Islet of Langerhans (tissue), 1 donor: ENCODE measurements around the gene AKAP6.
"Not testable (repeated sequence)": the region's sequence is repeated elsewhere in the genome, so short reads cannot be mapped to it uniquely, and the experiment has no call there.

Experiments used
- FAIRE-seq: peaks from one replicate; lab custom pipeline; 2011; peaks lifted over from hg19 to GRCh38; lab: Jason Lieb, UNC

AKAP6 gene

DNA sequence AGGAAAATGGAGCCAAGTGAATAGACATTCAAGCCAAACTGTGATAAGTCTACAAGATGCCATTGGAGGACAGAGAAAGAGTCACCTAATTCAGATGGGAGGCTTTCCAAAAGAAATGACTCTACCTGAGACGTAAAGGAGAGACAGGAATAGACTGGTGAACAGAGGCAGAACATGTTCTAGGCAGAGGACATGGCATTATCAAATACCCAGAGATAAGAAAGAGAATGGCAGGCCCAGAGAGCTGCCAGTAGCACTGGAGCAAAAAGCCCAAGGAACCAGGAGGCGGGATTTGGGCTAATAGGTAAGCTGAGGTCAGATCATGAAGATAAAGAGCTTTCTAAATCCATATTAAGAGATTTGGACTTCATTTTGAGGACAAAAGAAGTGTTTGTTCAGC is 207.1 kb downstream of the AKAP6 start:
- no peak for FAIRE-seq

DNA sequence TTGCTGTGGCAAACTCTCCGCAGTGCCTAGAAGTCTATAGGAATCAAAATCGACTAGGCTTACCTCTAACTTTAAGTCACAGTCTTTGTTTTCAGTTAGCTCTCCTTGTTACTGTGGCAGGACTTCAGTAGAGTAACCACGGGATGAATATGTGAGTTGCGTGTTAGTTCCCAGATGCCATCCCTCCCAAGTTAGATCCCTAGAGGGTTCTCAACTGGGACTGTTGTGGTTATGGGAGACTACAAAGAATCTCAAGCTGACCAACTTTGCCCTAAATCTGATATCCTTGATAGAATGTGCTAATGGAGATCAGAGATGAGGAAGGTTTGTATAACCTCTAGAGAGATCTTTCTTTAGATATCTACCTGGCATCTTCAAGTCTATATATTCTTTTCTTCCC is 208.1 kb downstream of the AKAP6 start:
- FAIRE-seq: no peak

DNA sequence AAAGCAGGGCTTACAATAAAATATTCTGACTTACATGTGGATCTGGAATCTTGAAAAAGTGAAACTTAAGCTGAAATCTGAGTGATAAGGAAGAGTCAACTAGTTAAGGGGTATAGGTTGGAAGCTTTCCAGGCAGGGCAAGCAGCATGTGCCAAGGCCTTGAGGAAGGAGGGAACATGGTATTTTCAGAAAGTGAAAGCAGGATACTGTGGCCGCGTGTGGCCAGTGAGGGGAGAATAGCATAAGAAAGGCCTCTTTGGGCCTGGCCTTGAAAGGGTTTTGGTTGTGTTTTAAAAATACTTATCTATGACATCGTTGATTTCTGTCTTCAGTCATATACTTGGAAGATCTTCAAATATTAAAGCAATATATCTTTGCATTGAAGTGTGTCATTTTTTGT is 213.4 kb downstream of the AKAP6 start:
- FAIRE-seq: no peak

GRCh38 chr14:32545095-32545494 is 216.0 kb downstream of the AKAP6 start:
- FAIRE-seq: no peak

- no peak for FAIRE-seq
These were observed 216.6 kb downstream of the AKAP6 start for GRCh38 chr14:32545506-32546210.

GRCh38 chr14:32546246-32546645 is 217.1 kb downstream of the AKAP6 start:
- no peak for FAIRE-seq

- FAIRE-seq: no peak
These were observed 223.7 kb downstream of the AKAP6 start for GRCh38 chr14:32552766-32553165.

DNA sequence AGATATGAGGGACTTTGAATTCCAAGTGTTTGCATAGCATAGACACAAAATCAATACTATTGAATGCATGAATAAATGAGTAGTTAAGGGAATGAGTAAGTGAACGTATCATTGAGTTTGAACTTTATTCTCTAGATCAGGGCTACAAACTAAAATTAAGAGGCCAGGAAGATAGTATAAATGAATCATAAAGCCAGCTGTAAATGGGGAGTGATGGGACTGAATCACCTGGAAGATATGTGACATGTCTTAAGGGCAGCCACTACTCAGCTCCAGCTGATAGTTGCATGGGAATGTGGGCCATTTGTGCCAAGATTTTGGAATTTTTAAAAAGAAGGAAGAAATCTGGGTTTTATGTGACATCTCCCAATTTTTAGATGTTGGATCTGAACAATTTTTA is 229.9 kb downstream of the AKAP6 start:
- no peak for FAIRE-seq

DNA sequence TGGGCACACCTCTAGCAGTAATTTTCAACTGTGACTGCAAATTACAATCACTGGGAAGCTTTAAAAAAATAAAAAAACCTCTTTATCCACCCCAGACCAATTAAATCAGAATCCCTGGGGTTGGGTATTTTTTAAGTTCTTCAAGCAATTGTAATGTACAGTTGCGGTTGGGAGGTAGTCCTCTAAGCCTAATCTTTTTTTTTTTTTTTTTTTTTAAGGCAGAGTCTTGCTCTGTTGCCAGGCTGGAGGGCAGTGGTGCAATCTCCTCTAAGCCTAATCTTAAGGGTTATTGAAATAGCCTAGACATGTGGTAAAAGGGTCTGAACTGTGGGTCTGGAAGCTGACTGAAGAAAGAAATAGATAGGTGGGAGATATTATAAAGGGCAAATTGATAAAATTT is 230.5 kb downstream of the AKAP6 start:
- no peak for FAIRE-seq

DNA sequence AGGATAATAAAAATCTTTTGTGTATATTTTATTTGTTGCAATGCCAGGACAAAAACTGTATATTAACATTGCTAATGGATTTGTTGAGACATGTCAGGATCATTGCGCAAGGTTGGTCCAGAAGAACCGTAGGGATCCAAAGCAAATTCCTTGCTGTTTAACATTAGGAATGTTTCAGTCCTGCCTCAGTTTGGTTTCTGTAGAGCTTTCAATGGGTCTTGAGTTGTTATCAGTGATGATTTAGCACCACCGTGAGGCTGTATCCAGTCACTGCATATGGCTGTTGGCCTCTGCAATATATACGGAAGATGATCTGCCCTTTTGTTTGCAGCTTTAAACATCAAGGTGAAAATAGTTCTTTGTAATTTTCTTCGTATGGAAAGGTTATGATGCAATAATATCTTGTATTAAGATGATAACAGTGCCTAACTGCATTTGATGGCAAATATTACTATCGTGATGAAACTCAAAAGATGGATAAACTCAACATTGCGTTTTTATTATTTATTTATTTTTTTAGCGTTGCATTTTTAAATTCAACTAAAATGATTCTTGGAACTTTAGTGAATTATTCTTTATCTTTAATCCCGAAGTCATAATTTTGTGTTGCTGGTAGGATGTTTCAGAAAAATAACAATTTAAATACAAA is 231.2 kb downstream of the AKAP6 start:
- peak; percentile 97 for FAIRE-seq

DNA sequence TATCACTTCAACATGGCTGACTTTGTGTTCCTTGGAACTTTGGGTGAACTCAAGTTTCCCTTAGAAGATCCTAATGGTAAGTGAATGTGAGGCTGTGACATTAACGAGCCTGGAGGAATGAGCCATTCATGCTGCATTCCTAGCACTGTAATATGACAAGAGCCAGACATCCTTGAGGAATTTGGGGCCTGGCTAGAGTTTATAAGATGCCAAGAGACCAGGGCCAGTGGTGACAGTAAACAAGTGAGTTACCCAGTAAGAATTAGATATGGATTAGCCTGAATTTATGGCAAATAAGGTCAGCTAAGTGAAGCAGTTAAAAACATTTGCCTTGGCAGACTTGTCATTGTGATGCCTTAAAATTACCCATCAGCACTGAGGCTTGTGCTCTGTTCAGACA is 232.4 kb downstream of the AKAP6 start:
- FAIRE-seq: no peak

GRCh38 chr14:32564596-32564995 is 235.5 kb downstream of the AKAP6 start:
- no peak for FAIRE-seq

GRCh38 chr14:32565256-32565655 is 236.2 kb downstream of the AKAP6 start:
- no peak for FAIRE-seq

GRCh38 chr14:32567543-32568384 is 238.7 kb downstream of the AKAP6 start:
- no peak for FAIRE-seq

GRCh38 chr14:32571551-32571950 is 242.5 kb downstream of the AKAP6 start:
- no peak for FAIRE-seq

DNA sequence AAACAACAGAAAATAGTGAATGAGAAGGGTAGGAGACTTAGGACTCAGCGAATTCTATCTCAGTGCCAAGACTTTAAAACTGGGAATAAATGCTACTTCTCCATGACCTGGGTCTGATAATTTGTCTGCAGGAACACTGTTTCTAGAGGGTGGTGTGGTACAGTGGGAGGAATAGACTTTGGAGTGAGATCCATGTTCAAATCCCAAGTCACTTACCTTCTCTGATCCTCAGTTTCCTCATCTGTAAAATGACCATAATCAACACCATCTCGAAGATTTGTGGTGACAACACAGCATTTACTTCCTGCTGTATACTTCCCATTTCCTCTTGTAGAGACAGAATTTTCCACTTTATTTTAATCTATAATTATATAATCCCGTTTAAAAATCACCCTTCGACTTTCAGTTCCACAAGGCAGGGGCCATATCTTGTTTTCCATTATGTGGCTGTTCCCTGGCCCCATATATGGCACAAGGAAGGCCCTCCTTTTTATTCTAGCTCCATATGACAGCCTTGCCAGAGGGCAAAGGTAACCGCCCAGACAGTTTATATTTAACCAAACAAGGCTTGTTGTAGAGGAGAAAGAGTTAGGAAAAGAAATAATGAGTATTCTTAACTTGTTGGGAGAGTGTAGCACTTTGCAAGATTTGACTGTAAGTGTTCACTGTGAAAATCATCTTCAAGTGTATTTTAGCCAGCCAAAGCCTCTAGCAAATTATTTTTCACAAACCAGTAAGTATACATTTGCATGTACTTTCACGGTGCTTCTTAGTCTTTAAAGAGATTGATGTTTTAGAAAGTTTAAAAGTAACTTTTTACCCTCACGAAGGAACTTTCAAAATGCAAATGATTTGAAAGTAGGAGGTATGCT is 243.1 kb downstream of the AKAP6 start:
- no peak for FAIRE-seq

GRCh38 chr14:32572867-32573150 is 243.7 kb downstream of the AKAP6 start:
- no peak for FAIRE-seq

DNA sequence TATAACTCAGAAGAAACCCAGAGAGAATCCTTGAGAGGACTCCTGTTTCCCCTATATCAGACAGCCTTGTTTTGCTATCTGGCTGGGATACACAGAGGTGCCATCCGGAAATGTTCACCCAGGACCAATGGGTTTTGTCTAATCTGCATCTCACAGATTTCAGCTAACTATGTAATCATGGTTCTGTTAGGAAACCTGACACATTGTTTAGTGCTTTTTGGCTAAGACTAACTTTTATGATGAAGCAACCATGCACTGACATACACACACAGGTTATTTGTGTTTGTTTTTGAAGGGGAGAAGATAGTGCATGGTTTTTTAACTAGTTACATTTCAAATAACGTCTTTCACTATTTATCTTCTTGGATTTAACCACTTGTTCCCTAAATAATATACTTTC is 245.2 kb downstream of the AKAP6 start:
- no peak for FAIRE-seq

- peak; percentile 99 for FAIRE-seq
These were observed 247.1 kb downstream of the AKAP6 start for GRCh38 chr14:32576088-32576795.

DNA sequence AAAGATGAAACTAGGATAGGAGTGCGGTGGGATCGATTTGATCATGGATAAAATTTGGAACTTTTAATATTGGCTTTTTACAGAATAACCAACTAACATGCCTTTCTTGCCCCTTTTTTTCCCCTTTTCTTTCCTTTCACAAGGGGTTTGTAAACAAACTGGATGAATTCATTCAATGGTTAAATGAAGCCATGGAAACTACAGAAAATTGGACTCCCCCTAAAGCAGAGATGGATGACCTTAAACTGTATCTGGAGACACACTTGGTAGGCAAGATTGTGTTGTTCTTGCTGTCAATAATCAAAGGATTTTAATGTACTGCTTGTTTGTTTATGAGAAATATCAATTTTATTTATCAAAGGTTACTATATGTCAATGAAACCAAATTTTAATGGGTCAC is 247.9 kb downstream of the AKAP6 start:
- no peak for FAIRE-seq

DNA sequence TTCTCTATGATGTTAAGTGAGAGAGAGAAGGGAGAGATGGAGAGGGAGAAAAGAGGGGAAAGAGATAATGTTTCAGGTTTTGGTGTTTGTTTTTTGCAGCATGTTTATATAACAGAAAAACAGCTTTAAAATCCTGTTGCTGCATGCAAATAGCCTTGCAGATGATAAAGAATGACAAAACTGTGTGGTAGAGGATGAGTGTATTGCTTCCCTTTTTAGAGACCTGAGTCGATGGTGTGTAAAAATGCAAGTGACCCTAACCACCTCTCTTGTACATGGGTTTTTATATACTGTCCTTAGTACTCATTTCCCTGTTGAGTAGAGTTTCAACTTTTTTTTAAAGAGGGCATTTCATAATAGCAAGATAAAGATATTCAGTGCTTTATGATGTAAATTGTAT is 249.1 kb downstream of the AKAP6 start:
- no peak for FAIRE-seq

- FAIRE-seq: not testable (repeated sequence)
These were observed 254.3 kb downstream of the AKAP6 start for GRCh38 chr14:32583427-32583826.
